ENCODE results near the gene HDAC4.

HDAC4 gene

GRCh38 chr2:239305771-239306170 lies 95.0 kb downstream of the HDAC4 start:
- no peak for FAIRE-seq

- no peak for FAIRE-seq
Measured at GRCh38 chr2:239305222-239305575, 95.6 kb downstream of the HDAC4 start.

- no peak for FAIRE-seq
Measured at GRCh38 chr2:239304533-239305221, 96.1 kb downstream of the HDAC4 start.

GRCh38 chr2:239303711-239304532 lies 96.9 kb downstream of the HDAC4 start:
- no peak for FAIRE-seq

GRCh38 chr2:239302808-239303557 lies 97.8 kb downstream of the HDAC4 start:
- no peak for FAIRE-seq

GRCh38 chr2:239302083-239302807 lies 98.6 kb downstream of the HDAC4 start:
- FAIRE-seq: no peak

- FAIRE-seq: no peak
Measured at GRCh38 chr2:239300871-239301735, 99.7 kb downstream of the HDAC4 start.

GRCh38 chr2:239300242-239300641 lies 100.6 kb downstream of the HDAC4 start:
- FAIRE-seq: no peak

- no peak for FAIRE-seq
Measured at GRCh38 chr2:239299218-239299939, 101.4 kb downstream of the HDAC4 start.

- FAIRE-seq: no peak
Measured at GRCh38 chr2:239298116-239298804, 102.6 kb downstream of the HDAC4 start.

GRCh38 chr2:239297142-239298004 lies 103.4 kb downstream of the HDAC4 start:
- no peak for FAIRE-seq

- FAIRE-seq: no peak
Measured at GRCh38 chr2:239296020-239296932, 104.5 kb downstream of the HDAC4 start.

GRCh38 chr2:239295377-239296019 lies 105.3 kb downstream of the HDAC4 start:
- no peak for FAIRE-seq

GRCh38 chr2:239294571-239295054 lies 106.2 kb downstream of the HDAC4 start:
- FAIRE-seq: no peak

GRCh38 chr2:239293775-239294430 lies 106.9 kb downstream of the HDAC4 start:
- no peak for FAIRE-seq

- FAIRE-seq: no peak
Measured at GRCh38 chr2:239292959-239293774, 107.7 kb downstream of the HDAC4 start.
